Adipocyte (in vitro differentiated cells): ENCODE results near the gene TMEM87B.

Experiments used
- DNase-seq: peaks from one replicate; pipeline ENCODE4 v3.0.0-alpha.2; 2015; ENCODE audit warnings: low read depth
- H3K27me3 ChIP-seq: replicated peaks from 2 replicates; pipeline ENCODE4 v1.7.0; 2013; ENCODE audit warnings: mild to moderate bottlenecking, low read length, moderate library complexity; ENCODE audit not compliant: control insufficient read depth, insufficient read depth
- H3K36me3 ChIP-seq: 2 replicates; pipeline ENCODE4 v1.7.0; 2013; ENCODE audit warnings: low read length, mild to moderate bottlenecking, moderate library complexity; ENCODE audit not compliant: control insufficient read depth, insufficient read depth, severe bottlenecking
- H3K4me1 ChIP-seq: 2 replicates; pipeline ENCODE4 v1.7.0; 2013; ENCODE audit warnings: mild to moderate bottlenecking, low read length, moderate library complexity; ENCODE audit not compliant: control insufficient read depth, insufficient read depth
- H3K4me3 ChIP-seq: 2 replicates; pipeline ENCODE4 v1.7.0; 2013; ENCODE audit warnings: mild to moderate bottlenecking, low read length, moderate library complexity
- H3K9ac ChIP-seq: 2 replicates; pipeline ENCODE4 v1.7.0; 2013; ENCODE audit warnings: mild to moderate bottlenecking, low read length, moderate library complexity
- H3K9me3 ChIP-seq: 2 replicates; pipeline ENCODE4 v1.7.0; 2013; ENCODE audit warnings: mild to moderate bottlenecking, low read length, moderate library complexity; ENCODE audit not compliant: control insufficient read depth

Gene TMEM87B

DNA sequence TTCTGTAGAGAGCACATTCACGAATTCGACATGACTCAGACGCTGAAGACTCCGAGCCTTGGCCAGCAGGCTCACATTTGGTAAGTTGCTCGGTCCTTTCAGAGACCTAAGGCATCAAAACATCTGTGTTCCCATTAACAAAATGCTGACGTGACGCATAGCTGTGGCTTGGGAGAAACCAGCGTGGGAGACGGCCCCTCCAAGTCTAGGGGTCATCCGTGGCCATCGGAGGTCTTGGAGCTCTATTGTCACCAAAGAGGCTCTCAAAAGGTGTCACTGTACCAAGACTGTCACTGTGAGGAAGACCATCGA, 98.1 kb downstream of the TMEM87B start:
- Histone ChIP-seq H3K27me3 (no peaks in the 10 kb centered on the region), H3K9me3 (no peaks in the 10 kb centered on the region), H3K9ac (no peak overlapping the region), H3K4me1 (peaks cover 55% of the 10 kb centered on the region), H3K4me3 (no peak overlapping the region), H3K36me3 (no peaks in the 10 kb centered on the region)
- no peak for DNase-seq

DNA sequence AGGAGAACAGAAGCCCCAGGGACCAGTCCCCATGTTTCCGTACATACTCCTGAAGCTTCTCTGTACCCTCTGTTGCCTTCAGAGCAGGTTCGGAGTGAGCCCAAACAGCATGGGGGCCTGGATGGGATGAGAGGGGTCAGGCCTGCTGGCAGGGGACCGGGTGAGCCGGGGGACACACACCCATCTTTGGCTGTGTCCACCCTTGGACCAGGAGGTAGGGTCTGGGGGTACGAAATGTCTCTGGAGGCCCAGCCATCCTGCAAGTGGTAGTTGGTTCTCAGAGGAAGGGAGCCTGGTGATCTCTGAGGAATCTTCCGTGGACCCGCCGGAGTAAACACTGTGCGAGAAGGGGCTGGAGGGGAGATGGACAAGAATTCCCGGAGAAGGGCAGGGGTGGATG, 98.4 kb downstream of the TMEM87B start:
- H3K27me3 ChIP-seq = no peaks in the 10 kb centered on the region
- peaks cover 52% of the 10 kb centered on the region for H3K4me1 ChIP-seq
- no peaks in the 10 kb centered on the region for H3K9me3 ChIP-seq
- no peaks in the 10 kb centered on the region for H3K36me3 ChIP-seq
- DNase-seq = no peak
- H3K4me3 ChIP-seq = no peak overlapping the region
- no peak overlapping the region for H3K9ac ChIP-seq

DNA sequence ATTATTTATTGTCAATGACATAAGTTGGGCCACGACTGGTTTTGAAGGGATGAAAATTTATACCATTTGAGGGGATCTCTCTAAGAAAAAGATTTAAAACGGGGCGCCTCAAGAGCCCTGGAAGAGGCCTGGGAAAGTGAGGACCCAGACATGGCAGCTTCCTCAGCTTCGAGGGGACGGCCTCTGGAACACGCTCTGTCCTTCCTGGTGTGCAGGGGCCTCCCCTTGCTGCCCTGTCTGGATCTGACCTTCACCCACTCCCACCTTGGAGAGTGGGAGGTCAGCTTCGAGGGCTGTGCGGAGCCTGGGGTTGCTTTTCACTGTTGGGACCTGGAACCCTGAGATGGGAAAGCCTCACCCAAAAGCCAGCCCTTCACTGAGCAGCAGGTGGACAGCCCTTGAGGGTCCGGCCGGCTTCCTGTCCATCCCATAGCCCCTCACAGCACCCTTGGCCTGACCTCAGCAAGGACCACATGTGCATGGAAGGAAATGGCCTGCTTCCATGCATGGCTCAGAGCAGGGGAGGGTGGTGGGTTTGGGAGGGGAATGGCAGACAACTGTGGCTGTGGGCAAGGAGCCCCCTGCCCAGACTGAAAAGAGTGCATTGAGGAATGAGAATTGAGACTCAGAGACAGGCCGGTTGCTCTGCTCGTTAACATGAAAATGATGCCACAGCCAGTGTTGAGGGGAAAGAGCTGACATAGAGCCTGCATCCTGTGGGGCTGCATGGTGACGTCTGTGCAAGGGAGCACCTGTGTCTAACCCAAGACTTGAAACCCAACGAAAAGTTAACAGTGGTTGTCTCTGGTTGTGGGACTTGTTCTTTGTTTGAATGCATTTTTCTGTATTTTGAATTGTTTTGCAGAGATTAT, 99.4 kb downstream of the TMEM87B start:
- H3K27me3 ChIP-seq = no peaks in the 10 kb centered on the region
- H3K4me1 ChIP-seq = peaks cover 42% of the 10 kb centered on the region
- no peaks in the 10 kb centered on the region for H3K36me3 ChIP-seq
- H3K9me3 ChIP-seq = no peaks in the 10 kb centered on the region
- H3K9ac ChIP-seq = no peak overlapping the region
- DNase-seq = no peak
- no peak overlapping the region for H3K4me3 ChIP-seq

DNA sequence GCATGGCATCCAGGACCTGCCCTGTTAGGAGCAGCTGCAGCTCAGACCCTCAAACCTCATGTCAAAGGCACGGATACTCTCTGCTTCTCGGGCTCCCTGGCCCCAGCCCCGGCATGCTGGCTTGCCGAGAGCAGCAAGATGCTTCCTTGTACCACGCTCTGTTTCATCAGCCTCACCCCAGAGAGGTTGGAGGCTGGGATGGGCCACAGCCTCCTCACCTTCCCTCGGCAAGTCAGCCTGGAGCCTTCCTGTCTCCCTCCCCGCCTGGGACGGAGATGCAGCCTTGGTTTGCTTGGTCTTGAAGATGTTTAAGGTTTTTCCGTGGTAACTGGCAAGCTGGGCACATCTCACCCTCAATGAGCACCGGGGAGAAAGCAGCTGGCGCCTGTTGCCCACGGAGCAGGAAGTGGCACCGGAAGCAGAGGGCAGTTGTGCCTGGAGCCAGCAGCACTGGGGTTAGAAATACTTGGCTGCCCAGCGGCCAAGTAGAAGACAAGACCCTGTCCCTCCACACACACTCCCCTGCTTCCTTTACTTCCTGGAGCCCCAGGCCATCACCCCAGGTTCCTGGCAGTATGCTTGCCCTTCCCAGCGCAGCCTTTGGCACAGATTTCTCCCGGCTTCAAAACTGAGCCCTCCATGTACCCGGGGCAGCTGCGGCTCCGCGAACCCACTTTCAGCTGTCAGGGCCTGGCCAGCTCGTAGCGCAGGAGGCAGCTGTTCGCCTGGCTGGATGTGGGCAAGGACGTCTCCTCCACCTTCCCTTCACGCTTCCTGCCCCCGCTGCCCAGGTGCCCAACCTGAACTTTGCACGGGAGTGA, 100.5 kb downstream of the TMEM87B start:
- H3K9me3 ChIP-seq = no peaks in the 10 kb centered on the region
- H3K9ac ChIP-seq = no peak overlapping the region
- peaks cover 33% of the 10 kb centered on the region for H3K4me1 ChIP-seq
- DNase-seq = no peak
- no peaks in the 10 kb centered on the region for H3K27me3 ChIP-seq
- no peaks in the 10 kb centered on the region for H3K36me3 ChIP-seq
- H3K4me3 ChIP-seq = no peak overlapping the region

DNA sequence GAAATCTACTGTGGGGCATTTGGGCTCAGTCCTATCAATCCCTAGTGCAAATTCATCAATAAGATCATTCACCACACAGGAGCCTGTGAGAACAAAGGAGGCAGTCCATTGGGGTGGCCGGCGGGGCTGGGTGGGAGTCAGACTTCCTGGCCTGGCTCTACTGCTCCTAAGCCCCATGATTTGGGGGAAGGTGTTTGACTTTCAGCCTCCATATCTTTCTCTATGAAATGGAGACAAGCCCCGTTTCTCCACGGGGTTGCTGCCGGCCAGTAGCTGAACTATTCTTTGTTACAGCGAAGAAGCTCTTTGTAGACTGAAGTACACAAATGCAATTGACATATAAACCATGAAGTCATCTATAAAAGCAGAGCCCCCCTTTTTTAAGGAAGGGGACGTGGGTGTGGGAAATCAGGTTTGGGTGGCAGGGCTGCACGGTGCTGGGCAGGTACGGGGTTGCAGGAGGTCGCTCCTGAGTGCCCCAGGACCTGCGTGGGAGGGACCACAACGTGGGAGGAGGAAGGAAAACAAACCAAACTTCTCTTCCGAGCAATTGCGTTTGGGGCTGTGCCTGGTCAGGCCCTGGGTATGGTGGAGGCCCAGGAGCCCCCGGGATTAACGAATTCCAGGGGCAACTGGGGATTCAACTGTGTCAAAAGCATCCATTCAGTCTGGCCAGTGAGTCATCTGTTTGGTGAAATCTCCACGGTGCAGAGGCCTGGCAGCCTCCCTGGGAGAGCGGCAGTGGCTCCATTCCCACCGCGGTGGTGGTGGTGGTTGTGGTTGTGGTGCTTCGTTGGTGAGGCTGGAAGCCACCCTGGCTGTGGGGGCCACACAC, 101.3 kb downstream of the TMEM87B start:
- DNase-seq = no peak
- no peaks in the 10 kb centered on the region for H3K9me3 ChIP-seq
- H3K9ac ChIP-seq = peak overlapping the region; percentile 14

DNA sequence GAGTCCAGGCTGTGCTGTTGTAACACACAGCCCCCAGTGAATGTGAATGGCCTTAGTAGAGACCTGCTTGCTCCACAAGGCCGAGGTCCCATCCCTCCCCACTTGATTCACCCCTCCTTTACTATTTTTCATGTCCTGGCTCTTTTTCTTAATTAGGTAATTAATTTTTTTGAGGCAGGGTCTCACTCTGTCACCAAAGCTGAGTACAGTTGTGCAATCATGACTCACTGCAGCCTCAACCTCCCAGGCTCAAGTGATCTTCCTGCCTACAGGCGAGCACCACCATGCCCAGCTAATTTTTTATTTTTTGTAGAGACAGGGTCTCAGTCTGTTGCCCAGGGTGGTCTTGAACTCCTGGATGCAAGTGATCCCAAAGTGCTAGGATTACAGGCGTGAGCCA, 102.4 kb downstream of the TMEM87B start:
- Histone ChIP-seq H3K27me3 (no peaks in the 10 kb centered on the region), H3K9me3 (no peaks in the 10 kb centered on the region)
- DNase-seq = no peak

More for the DNA sequence above, 101.3 kb downstream of the TMEM87B start:
- no peak overlapping the region for H3K4me3 ChIP-seq
- H3K4me1 ChIP-seq = peaks cover 25% of the 10 kb centered on the region
- H3K27me3 ChIP-seq = no peaks in the 10 kb centered on the region
- no peaks in the 10 kb centered on the region for H3K36me3 ChIP-seq

DNA sequence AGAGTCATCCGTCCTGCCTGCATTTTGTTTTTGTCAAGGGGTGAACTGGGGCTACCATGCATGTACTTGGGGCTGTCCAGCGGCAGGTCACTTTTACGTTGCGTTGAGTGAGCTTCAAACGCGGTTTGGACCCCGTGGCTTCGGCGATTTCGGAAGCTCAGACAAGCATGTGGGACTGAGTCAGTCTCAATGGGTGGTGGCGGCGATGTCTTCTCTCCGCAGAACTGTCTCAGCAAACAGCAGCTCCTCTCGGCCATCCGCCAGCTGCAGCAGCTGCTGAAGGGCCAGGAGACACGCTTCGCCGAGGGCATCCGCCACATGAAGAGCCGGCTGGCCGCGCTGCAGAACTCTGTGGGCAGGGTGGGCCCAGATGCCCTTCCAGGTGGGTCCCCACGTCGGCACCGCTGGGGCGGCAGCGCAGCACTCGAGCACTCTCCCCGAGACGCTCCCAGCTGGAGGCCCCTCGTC, 104.4 kb downstream of the TMEM87B start:
- H3K4me1 ChIP-seq = peaks cover 12% of the 10 kb centered on the region
- H3K36me3 ChIP-seq = no peaks in the 10 kb centered on the region
- no peak overlapping the region for H3K9ac ChIP-seq
- no peaks in the 10 kb centered on the region for H3K9me3 ChIP-seq
- DNase-seq = no peak
- H3K4me3 ChIP-seq = no peak overlapping the region
- H3K27me3 ChIP-seq = no peaks in the 10 kb centered on the region

More for the DNA sequence above, 102.4 kb downstream of the TMEM87B start:
- no peak overlapping the region for H3K4me3 ChIP-seq
- H3K4me1 ChIP-seq = peaks cover 21% of the 10 kb centered on the region
- H3K9ac ChIP-seq = no peak overlapping the region
- H3K36me3 ChIP-seq = no peaks in the 10 kb centered on the region

DNA sequence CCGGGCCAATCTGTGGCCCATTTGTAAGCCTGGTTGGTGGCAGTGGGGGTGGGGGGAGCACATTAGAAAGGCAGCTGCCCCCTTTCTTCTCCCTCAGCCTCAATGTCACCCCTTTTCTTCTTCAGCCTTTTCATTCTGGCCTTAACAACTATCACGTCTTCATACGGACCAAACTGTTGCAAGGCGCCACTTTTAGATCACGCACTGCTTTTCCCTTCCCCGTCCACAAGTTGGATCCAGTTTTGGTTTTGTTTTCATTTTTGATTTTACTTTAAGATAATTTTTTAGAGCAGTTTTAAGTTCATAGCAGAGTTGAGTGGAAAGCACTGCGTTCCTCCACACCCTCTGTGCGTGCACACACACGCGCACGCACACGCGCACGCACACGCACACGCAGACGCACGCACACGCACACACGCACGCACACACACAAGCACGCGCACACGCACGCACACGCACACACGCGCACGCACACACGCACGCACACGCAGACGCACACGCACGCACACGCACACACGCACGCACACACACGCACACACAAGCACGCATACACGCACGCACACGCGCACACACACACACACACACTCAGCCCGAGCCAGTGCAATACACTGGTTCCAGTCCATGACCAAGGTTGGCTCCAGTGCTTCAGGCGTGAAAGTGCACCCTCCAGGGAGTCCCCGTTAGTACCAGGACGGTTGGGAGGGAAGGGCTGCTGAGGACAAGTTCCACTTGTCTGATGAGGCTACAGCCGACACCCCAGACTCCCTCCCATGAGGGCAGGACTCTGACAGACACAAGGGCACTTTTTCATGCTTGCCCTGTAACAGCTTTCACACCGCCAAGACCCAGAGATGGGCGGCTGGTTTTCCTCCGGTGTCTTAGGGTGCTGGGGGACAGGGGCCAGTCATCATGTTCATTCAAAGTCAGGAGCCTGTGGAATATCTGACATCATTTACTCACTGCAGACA, 105.5 kb downstream of the TMEM87B start:
- H3K4me3 ChIP-seq = no peak overlapping the region
- DNase-seq = no peak

DNA sequence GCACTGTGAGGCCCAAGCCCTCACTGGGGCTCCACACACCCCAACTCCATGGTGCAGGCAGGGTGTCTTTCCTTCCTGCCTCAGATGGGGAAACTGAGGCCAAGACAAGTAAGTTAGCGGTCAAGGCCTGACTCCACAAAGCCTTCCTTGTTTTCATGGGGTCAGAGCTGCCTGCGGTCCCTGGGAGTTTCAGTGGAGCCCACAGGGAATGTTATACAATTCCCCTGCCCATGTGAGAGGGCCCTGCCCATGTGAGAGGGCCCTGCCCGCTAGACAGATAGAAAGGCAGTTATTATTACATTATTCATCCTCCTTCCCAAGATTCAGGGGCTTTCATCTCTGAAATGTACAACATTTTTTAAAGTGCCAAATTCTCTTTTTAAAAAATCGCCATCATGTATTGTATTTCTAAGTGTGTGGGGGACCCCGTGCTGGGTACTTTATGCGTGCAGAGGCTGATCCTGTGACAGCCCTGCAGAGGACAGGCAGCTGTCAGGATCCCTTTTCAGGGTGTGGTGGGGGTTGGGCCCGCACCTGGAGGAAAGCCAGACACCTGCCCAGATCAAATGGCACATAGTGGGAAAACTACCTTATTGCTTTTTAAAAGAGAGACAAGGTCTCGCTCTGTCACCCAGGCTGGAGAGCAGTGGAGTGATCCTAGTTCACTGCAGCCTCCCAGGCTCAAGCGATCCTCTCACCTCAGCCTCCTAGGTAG, 106.5 kb downstream of the TMEM87B start:
- Histone ChIP-seq H3K9me3 (no peaks in the 10 kb centered on the region), H3K36me3 (no peaks in the 10 kb centered on the region), H3K9ac (no peak overlapping the region), H3K4me1 (peaks cover 12% of the 10 kb centered on the region), H3K4me3 (no peak overlapping the region), H3K27me3 (no peaks in the 10 kb centered on the region)
- DNase-seq = no peak

More for the DNA sequence above, 105.5 kb downstream of the TMEM87B start:
- Histone ChIP-seq H3K36me3 (no peaks in the 10 kb centered on the region), H3K4me1 (peaks cover 16% of the 10 kb centered on the region), H3K9ac (no peak overlapping the region), H3K9me3 (no peaks in the 10 kb centered on the region), H3K27me3 (no peaks in the 10 kb centered on the region)

DNA sequence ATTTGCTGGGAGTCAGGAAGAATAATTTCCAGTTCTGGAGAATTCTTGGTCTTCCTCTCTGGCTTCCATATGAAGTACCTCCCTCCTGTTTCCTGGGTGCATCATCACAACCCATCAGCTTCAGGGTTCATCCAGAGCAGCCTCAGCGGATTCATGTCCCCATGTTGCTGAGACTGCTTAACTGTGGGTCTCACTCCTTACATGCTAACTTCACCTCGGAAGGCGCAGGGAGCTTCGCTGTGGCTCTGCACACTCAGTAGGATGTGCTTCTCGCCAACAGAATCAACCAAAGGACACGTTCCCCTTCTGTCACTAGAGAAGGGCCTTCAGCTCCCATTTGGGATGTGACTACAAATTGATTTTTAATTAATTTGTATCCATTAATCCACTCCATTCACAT, 107.3 kb downstream of the TMEM87B start:
- Histone ChIP-seq H3K36me3 (no peaks in the 10 kb centered on the region), H3K4me1 (peaks cover 10% of the 10 kb centered on the region), H3K9ac (no peak overlapping the region), H3K9me3 (no peaks in the 10 kb centered on the region), H3K4me3 (no peak overlapping the region), H3K27me3 (no peaks in the 10 kb centered on the region)
- no peak for DNase-seq
